Retinal pigment epithelial cell (primary cell): ENCODE measurements around the gene ADAD2.

Experiments
- DNase-seq: peaks from one replicate; pipeline ENCODE4 v3.0.0-alpha.2; 2010; ENCODE audit warnings: low read depth
- H3K4me3 ChIP-seq: 2 replicates; pipeline ENCODE4 v1.5.1; 2011; ENCODE audit warnings: mild to moderate bottlenecking, low read length, control low read depth, moderate library complexity
- TF ChIP-seq, protein P1 (sequence below): conservative IDR thresholded peaks from 2 replicates; pipeline ENCODE4 v1.5.1; 2011; ENCODE audit warnings: low read depth, low read length, control low read depth, inconsistent platforms

The ADAD2 gene

DNA sequence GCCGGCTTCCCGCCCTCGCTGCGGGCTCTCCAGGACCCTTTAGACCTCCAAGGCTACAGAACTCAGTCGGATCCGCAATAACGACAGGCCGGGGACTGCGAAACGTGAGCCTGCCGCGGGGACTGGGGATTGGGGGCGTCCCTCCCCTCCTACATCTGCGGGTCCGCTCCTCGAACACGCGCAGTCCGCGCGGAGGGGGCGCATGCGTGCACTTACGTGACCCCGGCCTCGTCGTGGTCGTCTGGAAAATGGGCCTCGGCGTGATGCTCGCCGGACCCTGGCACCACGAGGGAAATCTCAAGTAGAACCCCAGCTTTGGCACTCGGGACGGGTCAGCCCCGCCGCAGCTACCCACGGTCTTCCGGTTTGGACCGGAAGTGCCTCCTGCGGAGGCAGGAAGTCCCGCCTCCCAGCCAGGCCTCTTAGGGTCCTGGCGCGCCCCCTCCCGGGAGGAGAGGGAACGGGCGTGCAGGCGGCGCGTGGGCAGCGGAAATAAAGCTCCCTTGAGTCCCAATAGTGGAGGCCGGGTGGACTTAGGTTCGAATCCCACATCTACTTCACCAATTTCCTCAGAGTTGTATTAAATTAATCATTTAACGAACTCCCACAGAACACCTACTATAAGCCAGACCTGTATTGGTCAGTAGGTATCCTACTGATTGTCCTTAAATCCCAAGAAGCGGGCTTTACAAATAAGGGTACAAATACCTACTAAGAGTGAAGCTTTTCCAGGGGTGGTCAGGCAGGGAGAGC lies 4.1 kb upstream of the ADAD2 start, which contains the start of gene TAF1C:
Gene TAF1C, minus strand, starts transcription at position 373 of the 753 bp plus-strand sequence. CDS start 2,069 bp downstream, outside the sequence.
- peak within 1 kb of the TSS; percentile 94 for H3K4me3 ChIP-seq
- DNase-seq, result peak; percentile 69
- TF ChIP-seq, protein P1, sequence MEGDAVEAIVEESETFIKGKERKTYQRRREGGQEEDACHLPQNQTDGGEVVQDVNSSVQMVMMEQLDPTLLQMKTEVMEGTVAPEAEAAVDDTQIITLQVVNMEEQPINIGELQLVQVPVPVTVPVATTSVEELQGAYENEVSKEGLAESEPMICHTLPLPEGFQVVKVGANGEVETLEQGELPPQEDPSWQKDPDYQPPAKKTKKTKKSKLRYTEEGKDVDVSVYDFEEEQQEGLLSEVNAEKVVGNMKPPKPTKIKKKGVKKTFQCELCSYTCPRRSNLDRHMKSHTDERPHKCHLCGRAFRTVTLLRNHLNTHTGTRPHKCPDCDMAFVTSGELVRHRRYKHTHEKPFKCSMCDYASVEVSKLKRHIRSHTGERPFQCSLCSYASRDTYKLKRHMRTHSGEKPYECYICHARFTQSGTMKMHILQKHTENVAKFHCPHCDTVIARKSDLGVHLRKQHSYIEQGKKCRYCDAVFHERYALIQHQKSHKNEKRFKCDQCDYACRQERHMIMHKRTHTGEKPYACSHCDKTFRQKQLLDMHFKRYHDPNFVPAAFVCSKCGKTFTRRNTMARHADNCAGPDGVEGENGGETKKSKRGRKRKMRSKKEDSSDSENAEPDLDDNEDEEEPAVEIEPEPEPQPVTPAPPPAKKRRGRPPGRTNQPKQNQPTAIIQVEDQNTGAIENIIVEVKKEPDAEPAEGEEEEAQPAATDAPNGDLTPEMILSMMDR, result peak; percentile 93

GRCh38 chr16:84191466-84191865 lies 509 bp downstream of the ADAD2 start:
- TF ChIP-seq, protein P1, result no peak
- no peak for DNase-seq
- no peak overlapping the region for H3K4me3 ChIP-seq

DNA sequence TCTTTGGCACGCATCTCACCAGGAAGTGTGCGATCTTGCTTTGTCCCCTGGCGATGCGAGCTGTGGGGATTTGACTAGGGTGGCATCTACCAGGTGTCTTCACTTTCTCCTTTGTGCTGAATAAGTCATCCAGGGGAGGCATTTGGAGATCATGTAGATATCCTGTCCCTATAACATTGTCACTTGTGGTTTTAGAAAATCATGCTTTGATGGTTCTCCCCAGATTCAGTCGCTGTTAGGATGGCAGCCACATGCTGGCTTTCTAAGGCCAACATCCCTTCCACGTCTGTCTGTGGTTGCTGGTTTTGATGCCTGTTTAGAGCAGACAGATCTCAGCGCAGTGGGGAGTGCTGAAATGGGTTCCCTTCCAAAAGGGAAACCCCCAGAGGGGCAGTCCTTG lies 2.5 kb downstream of the ADAD2 start:
- TF ChIP-seq, protein P1, result no peak
- no peak for DNase-seq
- H3K4me3 ChIP-seq, result no peak overlapping the region

- H3K4me3 ChIP-seq, result no peak overlapping the region
- TF ChIP-seq, protein P1, result no peak
- DNase-seq, result no peak
These were observed 3.1 kb downstream of the ADAD2 start for GRCh38 chr16:84194018-84194417.

- TF ChIP-seq, protein P1, result no peak
- H3K4me3 ChIP-seq, result no peak overlapping the region
- DNase-seq, result no peak
These were observed 3.7 kb downstream of the ADAD2 start for GRCh38 chr16:84194470-84195200.

DNA sequence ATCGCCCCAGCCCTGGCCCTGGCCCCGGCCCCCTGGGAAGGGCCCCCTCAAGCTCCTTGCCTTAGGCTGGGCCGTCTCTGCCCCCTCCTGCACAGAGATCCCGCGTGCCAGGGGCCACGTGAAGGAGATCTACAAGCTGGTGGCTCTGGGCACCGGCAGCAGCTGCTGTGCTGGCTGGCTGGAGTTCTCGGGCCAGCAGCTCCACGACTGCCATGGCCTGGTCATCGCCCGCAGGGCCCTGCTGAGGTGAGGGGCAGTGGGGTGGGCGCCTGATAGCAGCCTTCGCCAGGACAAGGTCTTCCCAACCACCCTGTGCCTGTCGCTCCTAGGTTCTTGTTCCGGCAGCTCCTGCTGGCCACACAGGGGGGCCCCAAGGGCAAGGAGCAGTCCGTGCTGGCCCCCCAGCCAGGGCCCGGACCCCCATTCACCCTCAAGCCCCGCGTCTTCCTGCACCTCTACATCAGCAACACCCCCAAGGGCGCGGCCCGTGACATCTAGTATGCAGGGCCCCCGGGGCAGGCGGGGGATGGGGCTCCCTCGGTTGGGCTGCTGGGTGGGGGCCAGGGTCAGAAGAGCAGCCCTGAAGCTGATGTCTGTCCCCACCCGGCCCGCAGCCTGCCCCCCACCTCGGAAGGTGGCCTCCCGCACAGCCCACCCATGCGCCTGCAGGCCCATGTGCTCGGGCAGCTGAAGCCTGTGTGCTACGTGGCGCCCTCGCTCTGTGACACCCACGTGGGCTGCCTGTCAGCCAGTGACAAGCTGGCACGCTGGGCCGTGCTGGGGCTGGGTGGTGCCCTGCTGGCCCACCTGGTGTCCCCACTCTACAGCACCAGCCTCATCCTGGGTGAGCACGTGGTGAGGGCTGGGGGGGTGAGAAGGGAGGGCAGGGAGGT lies 4.5 kb downstream of the ADAD2 start:
- TF ChIP-seq, protein P1, result no peak
- no peak overlapping the region for H3K4me3 ChIP-seq

More for the DNA sequence above, 4.5 kb downstream of the ADAD2 start:
- no peak for DNase-seq
